ENCODE measurements around the gene CYB561A3. TPM values are rescaled to one million over a fixed set of nuclear protein-coding genes. Genes with fewer than 3 reads are reported as not detected.

CYB561A3 gene
- total RNA-seq, 1 experiment from 2014 or later, result 96.9 TPM

DNA sequence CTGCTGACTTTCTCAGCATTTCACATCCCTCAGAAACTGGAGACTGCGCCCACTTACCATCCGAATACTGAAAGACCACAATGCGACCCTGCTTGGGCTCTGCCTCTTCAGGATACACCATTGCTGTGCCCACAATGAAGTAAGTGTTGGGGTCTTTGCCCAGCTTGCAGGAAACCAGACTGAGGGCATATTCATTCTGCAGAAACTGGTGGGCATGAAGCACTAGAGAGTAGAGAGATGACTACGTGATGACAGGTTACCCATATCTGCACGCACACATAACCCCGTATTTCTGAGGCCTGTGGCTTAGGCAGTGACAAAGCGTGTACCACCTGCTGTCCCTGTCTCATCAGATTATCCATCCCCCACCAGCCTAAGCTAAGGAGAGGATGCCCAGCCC is 51.9 kb downstream of the CYB561A3 start:
- Histone ChIP-seq H3K4me3 (no peak overlapping the region), H3K79me2 (ENCODE audit: low read depth) (no peaks in the 10 kb centered on the region), H3K9me3 (ENCODE audit: insufficient read depth, low read depth) (no peaks in the 10 kb centered on the region), H3K36me3 (ENCODE audit: low read depth) (peaks cover 74% of the 10 kb centered on the region), H3K27ac (no peak overlapping the region), H3K27me3 (ENCODE audit: insufficient read depth, low read depth) (no peaks in the 10 kb centered on the region), H3K4me1 (replicated peaks; ENCODE audit: insufficient read depth) (no peaks in the 10 kb centered on the region), H2AFZ (no peak overlapping the region), H3K9me2 (ENCODE audit: insufficient read depth) (no peaks in the 10 kb centered on the region), H3K4me2 (no peak overlapping the region), H3F3A (ENCODE audit: insufficient read depth, low read depth) (no peaks in the 10 kb centered on the region; the same call in 1 of the 2 replicates), H4K20me1 (ENCODE audit: insufficient read depth) (peaks cover 4% of the 10 kb centered on the region; the same call in 1 of the 2 replicates)
- CTCF ChIA-PET, result no interaction called here
- TF ChIP-seq CTCF (conservative IDR thresholded peaks at IDR 0.05), result no peak
- no peak for TF ChIP-seq EZH2 (IDR thresholded peaks at IDR 0.05; ENCODE audit: low read depth)
- BruUV-seq (replicated peaks), result no TSS peak
- intact Hi-C loops (cut with micrococcal nuclease; ENCODE audit: unreplicated experiment), result no loop called here
- no peak for DNase-seq
- POLR2A ChIA-PET (ENCODE audit: unreplicated experiment), result no interaction called here

- Histone ChIP-seq H2AFZ (no peak overlapping the region), H3K4me2 (no peak overlapping the region), H3K36me3 (ENCODE audit: low read depth) (peaks cover 70% of the 10 kb centered on the region), H3K9me3 (ENCODE audit: insufficient read depth, low read depth) (no peaks in the 10 kb centered on the region), H4K20me1 (ENCODE audit: insufficient read depth) (peaks cover 4% of the 10 kb centered on the region; the same call in 1 of the 2 replicates), H3F3A (ENCODE audit: insufficient read depth, low read depth) (no peaks in the 10 kb centered on the region; the same call in 1 of the 2 replicates), H3K79me2 (ENCODE audit: low read depth) (no peaks in the 10 kb centered on the region), H3K27ac (no peak overlapping the region), H3K27me3 (ENCODE audit: insufficient read depth, low read depth) (no peaks in the 10 kb centered on the region), H3K4me3 (no peak overlapping the region), H3K9me2 (ENCODE audit: insufficient read depth) (no peaks in the 10 kb centered on the region), H3K4me1 (replicated peaks; ENCODE audit: insufficient read depth) (no peaks in the 10 kb centered on the region)
- intact Hi-C loops (cut with micrococcal nuclease; ENCODE audit: unreplicated experiment), result no loop called here
- DNase-seq, result peak in 1 of 2 experiments; percentile 26
- ChIA-PET CTCF (no interaction called here), POLR2A (ENCODE audit: unreplicated experiment) (interaction anchor here (0.6 to 0.7 kb wide), 2 partner anchors 15 to 807 kb away, joined by 3 read pairs; no protein-coding TSS in a partner anchor)
- TF ChIP-seq EZH2 (IDR thresholded peaks at IDR 0.05; ENCODE audit: low read depth), result no peak
- no peak for TF ChIP-seq CTCF (conservative IDR thresholded peaks at IDR 0.05)
- no TSS peak for BruUV-seq (replicated peaks)
Measured at GRCh38 chr11:61309141-61309540, 52.5 kb downstream of the CYB561A3 start.

DNA sequence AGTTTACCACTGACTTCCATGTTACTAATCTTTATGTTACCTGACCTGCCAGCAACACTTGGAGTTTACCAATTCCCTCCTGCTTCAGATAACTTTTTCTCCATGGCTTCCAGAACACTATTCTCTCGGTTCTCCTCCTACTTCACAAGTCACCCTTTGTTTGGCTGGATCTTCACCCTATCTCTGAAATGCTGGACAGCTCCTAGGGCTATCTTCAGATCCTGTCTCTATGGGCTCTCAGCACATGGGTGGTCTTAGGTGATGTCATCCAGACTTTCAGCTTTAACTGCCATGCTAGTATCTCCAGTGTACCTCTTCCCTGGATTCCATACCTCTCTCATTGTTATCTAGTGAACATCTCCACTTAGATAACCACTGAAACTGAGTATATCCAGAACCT is 54.3 kb downstream of the CYB561A3 start:
- H4K20me1 ChIP-seq (ENCODE audit: insufficient read depth), result no peaks in the 10 kb centered on the region; the same call in 1 of the 2 replicates
- intact Hi-C loops (cut with micrococcal nuclease; ENCODE audit: unreplicated experiment), result no loop called here
- peaks cover 63% of the 10 kb centered on the region for H3K36me3 ChIP-seq (ENCODE audit: low read depth)
- no peaks in the 10 kb centered on the region for H3K4me1 ChIP-seq (replicated peaks; ENCODE audit: insufficient read depth)
- H3K79me2 ChIP-seq (ENCODE audit: low read depth), result no peaks in the 10 kb centered on the region
- H3K4me3 ChIP-seq, result no peak overlapping the region
- no peak overlapping the region for H3K27ac ChIP-seq
- no peaks in the 10 kb centered on the region for H3K9me3 ChIP-seq (ENCODE audit: insufficient read depth, low read depth)
- ChIA-PET POLR2A (ENCODE audit: unreplicated experiment) (interaction anchor here (0.7 kb wide), 1 partner anchor 106 kb away, joined by 7 read pairs; no protein-coding TSS in a partner anchor), CTCF (no interaction called here)
- no peak overlapping the region for H3K4me2 ChIP-seq
- BruUV-seq (replicated peaks), result no TSS peak
- H3K9me2 ChIP-seq (ENCODE audit: insufficient read depth), result no peaks in the 10 kb centered on the region
- no peaks in the 10 kb centered on the region; the same call in 1 of the 2 replicates for H3F3A ChIP-seq (ENCODE audit: insufficient read depth, low read depth)
- H2AFZ ChIP-seq, result no peak overlapping the region
- DNase-seq, result no peak
- H3K27me3 ChIP-seq (ENCODE audit: insufficient read depth, low read depth), result no peaks in the 10 kb centered on the region
- TF ChIP-seq EZH2 (IDR thresholded peaks at IDR 0.05; ENCODE audit: low read depth) (no peak), CTCF (conservative IDR thresholded peaks at IDR 0.05) (no peak)

Data from PC-9 (cell line).